IMR-90 (cell line): ENCODE data around the gene DLGAP3.

ENCODE experiments used
- BHLHE40 ChIP-seq: fragments of 150-350 bp; IDR thresholded peaks from 2 replicates; pipeline ENCODE4 v1.6.1; 2016; ENCODE audit warnings: mild to moderate bottlenecking, low read depth, low read length
- CEBPB ChIP-seq: IDR thresholded peaks from 2 replicates; pipeline ENCODE4 v1.6.1; 2012; ENCODE audit warnings: low read depth, low read length, improper control_type of control experiment
- FOS ChIP-seq: fragments of 150-350 bp; IDR thresholded peaks from 2 replicates; pipeline ENCODE4 v1.6.1; 2016; ENCODE audit warnings: low read depth, low read length
- MAFK ChIP-seq: IDR thresholded peaks from 2 replicates; pipeline ENCODE4 v1.6.1; 2012; ENCODE audit warnings: low read depth, low read length, improper control_type of control experiment
- MAZ ChIP-seq: IDR thresholded peaks from 2 replicates; pipeline ENCODE4 v1.6.1; 2012; ENCODE audit warnings: low read depth, mild to moderate bottlenecking, low read length, improper control_type of control experiment, moderate library complexity, borderline replicate concordance
- MXI1 ChIP-seq: IDR thresholded peaks from 2 replicates; pipeline ENCODE4 v1.6.1; 2012; ENCODE audit warnings: low read depth, mild to moderate bottlenecking, low read length, moderate library complexity, borderline replicate concordance
- POLR2A ChIP-seq: IDR thresholded peaks from 2 replicates; pipeline ENCODE4 v1.6.1; 2012; ENCODE audit warnings: mild to moderate bottlenecking, low read depth, low read length
- RAD21 ChIP-seq: IDR thresholded peaks from 2 replicates; pipeline ENCODE4 v1.6.1; 2012; ENCODE audit warnings: low read length, improper control_type of control experiment
- RFX5 ChIP-seq: IDR thresholded peaks from 2 replicates; pipeline ENCODE4 v1.8.0; 2012; ENCODE audit warnings: low read depth, mild to moderate bottlenecking, low read length, moderate library complexity
- SMC3 ChIP-seq: fragments of 150-350 bp; IDR thresholded peaks from 2 replicates; pipeline ENCODE4 v1.6.1; 2016; ENCODE audit warnings: low read depth, mild to moderate bottlenecking, antibody characterized with exemption, low read length, moderate library complexity
- TF ChIP-seq, protein P1 (sequence below): conservative IDR thresholded peaks from 2 replicates; pipeline ENCODE4 v1.5.1; 2012; ENCODE audit warnings: mild to moderate bottlenecking, low read depth, low read length, improper control_type of control experiment
- TF ChIP-seq, protein P2 (sequence below): fragments of 150-350 bp; IDR thresholded peaks from 2 replicates; pipeline ENCODE4 v1.6.1; 2016; ENCODE audit warnings: low read depth, mild to moderate bottlenecking, low read length, moderate library complexity, borderline replicate concordance

DNA sequence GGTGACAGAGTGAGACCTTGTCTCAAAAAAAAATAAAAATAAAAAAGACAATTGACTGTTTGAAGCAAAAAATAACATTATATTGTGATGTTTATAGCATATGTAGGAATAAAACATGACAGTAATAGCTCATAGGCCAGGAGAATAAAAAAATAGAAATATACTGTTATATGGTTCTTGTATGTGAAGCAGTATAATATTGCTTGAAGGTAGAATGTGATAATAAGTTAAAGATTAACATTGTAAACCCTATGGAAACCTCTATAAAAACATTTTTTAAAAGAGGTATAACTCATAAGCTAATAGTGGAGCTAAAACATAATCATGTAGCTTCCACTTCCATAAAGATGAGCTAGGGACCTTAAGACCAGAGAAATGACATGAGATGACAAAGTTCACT lies 113.1 kb downstream of the DLGAP3 start:
- TF ChIP-seq, protein P1, sequence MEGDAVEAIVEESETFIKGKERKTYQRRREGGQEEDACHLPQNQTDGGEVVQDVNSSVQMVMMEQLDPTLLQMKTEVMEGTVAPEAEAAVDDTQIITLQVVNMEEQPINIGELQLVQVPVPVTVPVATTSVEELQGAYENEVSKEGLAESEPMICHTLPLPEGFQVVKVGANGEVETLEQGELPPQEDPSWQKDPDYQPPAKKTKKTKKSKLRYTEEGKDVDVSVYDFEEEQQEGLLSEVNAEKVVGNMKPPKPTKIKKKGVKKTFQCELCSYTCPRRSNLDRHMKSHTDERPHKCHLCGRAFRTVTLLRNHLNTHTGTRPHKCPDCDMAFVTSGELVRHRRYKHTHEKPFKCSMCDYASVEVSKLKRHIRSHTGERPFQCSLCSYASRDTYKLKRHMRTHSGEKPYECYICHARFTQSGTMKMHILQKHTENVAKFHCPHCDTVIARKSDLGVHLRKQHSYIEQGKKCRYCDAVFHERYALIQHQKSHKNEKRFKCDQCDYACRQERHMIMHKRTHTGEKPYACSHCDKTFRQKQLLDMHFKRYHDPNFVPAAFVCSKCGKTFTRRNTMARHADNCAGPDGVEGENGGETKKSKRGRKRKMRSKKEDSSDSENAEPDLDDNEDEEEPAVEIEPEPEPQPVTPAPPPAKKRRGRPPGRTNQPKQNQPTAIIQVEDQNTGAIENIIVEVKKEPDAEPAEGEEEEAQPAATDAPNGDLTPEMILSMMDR: no peak
- TF ChIP-seq MAFK: no peak
- no peak for TF ChIP-seq POLR2A
- no peak for TF ChIP-seq RAD21
- TF ChIP-seq SMC3: no peak
- no peak for TF ChIP-seq MXI1
- no peak for TF ChIP-seq RFX5
- TF ChIP-seq FOS: no peak
- no peak for TF ChIP-seq BHLHE40
- TF ChIP-seq, protein P2, sequence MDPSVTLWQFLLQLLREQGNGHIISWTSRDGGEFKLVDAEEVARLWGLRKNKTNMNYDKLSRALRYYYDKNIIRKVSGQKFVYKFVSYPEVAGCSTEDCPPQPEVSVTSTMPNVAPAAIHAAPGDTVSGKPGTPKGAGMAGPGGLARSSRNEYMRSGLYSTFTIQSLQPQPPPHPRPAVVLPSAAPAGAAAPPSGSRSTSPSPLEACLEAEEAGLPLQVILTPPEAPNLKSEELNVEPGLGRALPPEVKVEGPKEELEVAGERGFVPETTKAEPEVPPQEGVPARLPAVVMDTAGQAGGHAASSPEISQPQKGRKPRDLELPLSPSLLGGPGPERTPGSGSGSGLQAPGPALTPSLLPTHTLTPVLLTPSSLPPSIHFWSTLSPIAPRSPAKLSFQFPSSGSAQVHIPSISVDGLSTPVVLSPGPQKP: no peak
- no peak for TF ChIP-seq CEBPB
- no peak for TF ChIP-seq MAZ
